CD4-positive, alpha-beta T cell treated with Interferon alpha-2 for 1 hour (primary cell): ENCODE measurements around the gene GUCA2A.

Experiments
- DNase-seq, 2 donors: peaks; one replicate each; pipeline ENCODE4 v3.0.0-alpha.2; 2020 to 2022

GUCA2A gene

GRCh38 chr1:42152907-42153600 is 11.5 kb downstream of the GUCA2A start, which contains the start of gene GUCA2B:
TSS of gene GUCA2B (plus strand) at chr1:42153410. CDS start at chr1:42153451, 41 bp downstream.
- no peak for DNase-seq

- DNase-seq, result no peak
Observed at GRCh38 chr1:42152119-42152518, 12.4 kb downstream of the GUCA2A start.

- DNase-seq, result no peak
Observed at GRCh38 chr1:42150651-42151050, 13.9 kb downstream of the GUCA2A start.

- no peak for DNase-seq
Observed at GRCh38 chr1:42148166-42148565, 16.4 kb downstream of the GUCA2A start.

- DNase-seq, result peak; percentile 59 to 71
Observed at GRCh38 chr1:42146626-42147320, 17.8 kb downstream of the GUCA2A start.

- no peak for DNase-seq
Observed at GRCh38 chr1:42145764-42146625, 18.6 kb downstream of the GUCA2A start.

- DNase-seq, result no peak
Observed at GRCh38 chr1:42145389-42145716, 19.2 kb downstream of the GUCA2A start.

- no peak for DNase-seq
Observed at GRCh38 chr1:42144711-42145388, 19.7 kb downstream of the GUCA2A start.

- DNase-seq, result no peak
Observed at GRCh38 chr1:42143896-42144710, 20.4 kb downstream of the GUCA2A start.

- DNase-seq, result no peak
Observed at GRCh38 chr1:42142894-42143675, 21.5 kb downstream of the GUCA2A start.

- DNase-seq, result no peak
Observed at GRCh38 chr1:42141978-42142377, 22.6 kb downstream of the GUCA2A start.

- no peak for DNase-seq
Observed at GRCh38 chr1:42140191-42140590, 24.4 kb downstream of the GUCA2A start.

- no peak for DNase-seq
Observed at GRCh38 chr1:42139444-42139843, 25.1 kb downstream of the GUCA2A start.

- DNase-seq, result no peak
Observed at GRCh38 chr1:42138586-42138985, 26.0 kb downstream of the GUCA2A start.

- no peak for DNase-seq
Observed at GRCh38 chr1:42137766-42138165, 26.8 kb downstream of the GUCA2A start.

GRCh38 chr1:42136466-42136865 is 28.1 kb downstream of the GUCA2A start:
- no peak for DNase-seq

- no peak for DNase-seq
Observed at GRCh38 chr1:42135426-42135825, 29.1 kb downstream of the GUCA2A start.

GRCh38 chr1:42133809-42134526 is 30.6 kb downstream of the GUCA2A start:
- no peak for DNase-seq

- no peak for DNase-seq
Observed at GRCh38 chr1:42133390-42133789, 31.2 kb downstream of the GUCA2A start.

- no peak for DNase-seq
Observed at GRCh38 chr1:42130061-42130660, 34.4 kb downstream of the GUCA2A start.
